B cell (primary cell): ENCODE data around the gene HACD2.

ENCODE experiments used
- CTCF ChIP-seq: fragments of 200-600 bp; IDR thresholded peaks from one replicate; pipeline ENCODE4 v1.8.0; 2022; ENCODE audit warnings: antibody characterized with exemption, mild to moderate bottlenecking
- EZH2 ChIP-seq: IDR thresholded peaks from 2 replicates; pipeline ENCODE4 v1.6.1; 2012; ENCODE audit warnings: borderline replicate concordance, low read depth, mild to moderate bottlenecking, moderate library complexity, low read length; ENCODE audit not compliant: insufficient read depth, poor library complexity, severe bottlenecking

GRCh38 chr3:123481722-123482457, 103.0 kb downstream of the HACD2 start:
- TF ChIP-seq CTCF (no peak), EZH2 (no peak)
